ENCODE data around the gene SLC6A9.

SLC6A9 gene

GRCh38 chr1:43982808-43983207 lies 48.5 kb downstream of the SLC6A9 start:
- DNase-seq: no peak

DNA sequence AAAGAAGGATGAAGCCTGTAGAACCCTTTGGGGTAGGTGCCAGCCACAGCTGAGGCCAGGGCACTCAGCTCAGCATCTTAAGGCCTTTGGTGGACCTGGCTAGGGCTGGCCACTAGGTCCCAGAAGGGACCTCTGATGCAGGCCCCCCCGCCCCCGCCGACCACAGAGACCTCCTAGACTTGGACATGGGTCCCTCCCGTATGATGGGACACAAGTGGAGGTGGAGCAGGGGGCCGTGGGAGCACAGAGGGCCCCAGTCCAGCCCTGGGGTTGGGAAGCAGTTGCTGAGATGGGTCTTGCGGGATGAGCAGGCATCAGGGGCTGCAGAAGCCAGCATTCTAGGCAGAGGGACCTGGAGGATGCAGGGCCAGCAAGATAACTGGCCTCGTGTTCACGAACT lies 49.0 kb downstream of the SLC6A9 start:
- no peak for DNase-seq

GRCh38 chr1:43981636-43982035 lies 49.6 kb downstream of the SLC6A9 start:
- DNase-seq: no peak

DNA sequence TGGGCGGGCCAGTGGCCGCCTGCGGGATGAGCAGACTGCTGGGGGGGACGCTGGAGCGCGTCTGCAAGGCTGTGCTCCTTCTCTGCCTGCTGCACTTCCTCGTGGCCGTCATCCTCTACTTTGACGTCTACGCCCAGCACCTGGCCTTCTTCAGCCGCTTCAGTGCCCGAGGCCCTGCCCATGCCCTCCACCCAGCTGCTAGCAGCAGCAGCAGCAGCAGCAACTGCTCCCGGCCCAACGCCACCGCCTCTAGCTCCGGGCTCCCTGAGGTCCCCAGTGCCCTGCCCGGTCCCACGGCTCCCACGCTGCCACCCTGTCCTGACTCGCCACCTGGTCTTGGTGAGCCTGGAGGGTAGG lies 50.1 kb downstream of the SLC6A9 start:
- DNase-seq: no peak

DNA sequence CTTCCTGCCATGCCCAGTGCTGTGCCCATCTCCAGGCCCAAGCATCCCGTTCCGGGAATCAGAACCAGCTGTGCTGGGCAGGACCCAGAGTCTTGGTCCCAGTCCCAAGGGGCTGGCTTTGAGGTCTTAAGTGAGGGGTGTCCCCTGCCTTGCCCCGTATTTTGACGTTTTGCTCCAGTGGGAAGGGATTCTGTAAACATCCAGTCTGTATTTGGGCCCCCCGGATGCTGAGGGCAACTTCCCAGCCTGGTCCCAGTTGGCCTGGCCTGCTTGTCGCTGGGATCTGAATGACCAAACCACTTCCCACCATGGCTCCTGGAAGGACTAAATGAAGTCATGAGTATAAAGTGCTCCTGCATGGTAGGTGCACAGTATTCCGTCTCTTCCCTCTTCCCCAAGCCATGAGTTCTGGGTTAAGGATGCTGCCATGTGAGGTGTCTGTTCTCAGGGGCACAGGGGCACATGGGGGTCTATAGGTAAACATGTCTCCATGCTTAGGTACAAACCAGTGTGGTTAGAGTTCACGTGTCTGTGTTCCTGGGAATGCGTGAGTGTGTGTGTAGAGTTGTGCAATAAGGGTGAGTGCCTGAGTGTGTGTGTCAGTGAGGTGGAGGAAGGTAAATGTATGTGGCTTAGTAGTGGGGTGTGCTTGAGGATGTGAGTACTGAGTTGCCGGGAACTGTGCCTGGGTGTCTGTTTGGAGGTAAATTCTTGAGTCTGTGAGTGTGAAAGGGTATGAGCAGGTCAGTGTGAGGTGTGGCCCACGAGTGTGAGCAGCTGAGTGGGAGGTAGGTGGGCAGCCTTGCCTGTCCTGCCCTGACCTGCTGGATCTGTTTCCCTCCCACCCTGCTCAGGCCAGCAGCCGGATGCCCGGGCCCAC lies 50.8 kb downstream of the SLC6A9 start:
- no peak for DNase-seq

- peak; percentile 73 for DNase-seq
Measured at GRCh38 chr1:43979528-43980254, 51.6 kb downstream of the SLC6A9 start.

GRCh38 chr1:43979261-43979527 lies 52.1 kb downstream of the SLC6A9 start:
- no peak for DNase-seq

- peak; percentile 53 for DNase-seq
Measured at GRCh38 chr1:43978551-43979260, 52.6 kb downstream of the SLC6A9 start, which contains the start of gene B4GALT2. Gene B4GALT2, plus strand, starts transcription at chr1:43979210. Its CDS starts 1,951 bp downstream, at chr1:43981161.

- DNase-seq: no peak
Measured at GRCh38 chr1:43978264-43978550, 53.1 kb downstream of the SLC6A9 start.

DNA sequence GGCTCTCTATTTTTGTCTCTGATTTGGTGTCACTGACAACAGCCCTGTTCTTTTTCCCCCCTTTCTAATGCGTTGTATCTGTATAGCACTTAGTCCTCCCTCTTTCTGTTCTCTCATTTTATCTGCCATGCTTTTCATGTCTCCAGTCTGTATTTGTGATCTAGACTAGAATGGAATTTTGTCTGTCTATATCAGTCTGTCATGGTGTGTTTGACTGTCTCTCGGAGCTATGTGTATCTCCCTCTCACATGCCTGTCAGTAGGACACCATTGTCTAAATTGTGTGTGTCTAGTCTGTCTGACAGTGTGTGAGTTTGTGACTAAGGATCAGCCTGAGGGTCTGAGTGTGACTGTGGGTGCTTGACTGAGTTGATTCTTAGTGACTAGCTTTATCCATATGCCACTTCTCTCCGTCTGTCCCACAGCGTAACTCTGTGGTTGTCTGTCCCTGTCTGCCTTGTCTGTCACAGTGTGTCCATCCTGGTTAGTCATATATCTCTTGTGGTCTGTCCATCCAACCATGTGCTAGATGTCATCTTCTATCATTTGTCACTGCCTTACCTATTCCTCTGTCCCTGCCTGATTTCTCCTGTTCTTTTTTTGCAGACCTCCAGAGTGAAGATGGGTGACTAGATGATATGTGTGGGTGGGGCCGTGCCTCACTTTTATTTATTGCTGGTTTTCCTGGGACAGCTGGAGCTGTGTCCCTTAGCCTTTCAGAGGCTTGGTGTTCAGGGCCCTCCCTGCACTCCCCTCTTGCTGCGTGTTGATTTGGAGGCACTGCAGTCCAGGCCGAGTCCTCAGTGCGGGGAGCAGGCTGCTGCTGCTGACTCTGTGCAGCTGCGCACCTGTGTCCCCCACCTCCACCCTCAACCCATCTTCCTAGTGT lies 53.6 kb downstream of the SLC6A9 start:
- DNase-seq: no peak

GRCh38 chr1:43976890-43977289 lies 54.4 kb downstream of the SLC6A9 start:
- no peak for DNase-seq

DNA sequence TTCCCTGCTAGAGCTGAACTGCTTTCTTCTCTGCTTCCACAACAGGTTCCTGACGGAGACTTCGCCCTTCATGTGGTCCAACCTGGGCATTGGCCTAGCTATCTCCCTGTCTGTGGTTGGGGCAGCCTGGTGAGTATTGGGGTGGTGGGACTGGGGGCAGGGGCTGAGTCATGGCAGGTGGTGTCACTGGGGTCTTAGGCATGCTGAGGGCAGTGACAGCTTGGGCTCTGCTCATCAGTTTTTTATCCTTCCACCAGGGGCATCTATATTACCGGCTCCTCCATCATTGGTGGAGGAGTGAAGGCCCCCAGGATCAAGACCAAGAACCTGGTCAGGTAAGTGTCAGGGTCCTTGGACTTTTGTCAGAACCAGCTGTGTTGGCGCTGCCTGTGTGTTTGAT lies 55.2 kb downstream of the SLC6A9 start:
- DNase-seq: no peak

- no peak for DNase-seq
Measured at GRCh38 chr1:43975249-43975961, 55.9 kb downstream of the SLC6A9 start.

- DNase-seq: peak; percentile 94
Measured at GRCh38 chr1:43974443-43975248, 56.6 kb downstream of the SLC6A9 start, which contains the start of gene ATP6V0B. Gene ATP6V0B, plus strand, starts transcription at chr1:43974960. Its CDS starts 81 bp downstream, at chr1:43975041.

- no peak for DNase-seq
Measured at GRCh38 chr1:43973981-43974442, 57.2 kb downstream of the SLC6A9 start.

GRCh38 chr1:43971336-43971980 lies 59.8 kb downstream of the SLC6A9 start:
- no peak for DNase-seq

DNA sequence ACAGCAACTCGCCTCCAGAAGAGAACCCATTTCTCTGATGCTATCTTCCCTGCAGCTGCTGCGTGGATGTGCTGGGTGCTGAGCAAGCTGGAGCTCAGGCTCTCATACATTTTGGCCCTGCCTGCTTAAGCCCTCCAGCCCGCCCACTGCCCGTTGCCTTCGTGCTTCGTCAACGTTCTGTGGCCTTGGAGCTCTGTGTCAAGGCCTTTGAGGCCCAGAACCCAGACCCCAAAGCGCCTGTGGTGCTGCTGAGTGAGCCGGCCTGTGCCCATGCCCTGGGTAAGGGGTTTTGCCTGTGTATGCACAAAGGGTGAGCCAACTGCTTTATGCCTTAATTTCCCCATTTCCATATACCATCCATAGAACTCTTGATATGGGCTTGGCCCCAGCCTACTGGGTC lies 60.4 kb downstream of the SLC6A9 start:
- no peak for DNase-seq

GRCh38 chr1:43970502-43970901 lies 60.8 kb downstream of the SLC6A9 start:
- DNase-seq: no peak

DNA sequence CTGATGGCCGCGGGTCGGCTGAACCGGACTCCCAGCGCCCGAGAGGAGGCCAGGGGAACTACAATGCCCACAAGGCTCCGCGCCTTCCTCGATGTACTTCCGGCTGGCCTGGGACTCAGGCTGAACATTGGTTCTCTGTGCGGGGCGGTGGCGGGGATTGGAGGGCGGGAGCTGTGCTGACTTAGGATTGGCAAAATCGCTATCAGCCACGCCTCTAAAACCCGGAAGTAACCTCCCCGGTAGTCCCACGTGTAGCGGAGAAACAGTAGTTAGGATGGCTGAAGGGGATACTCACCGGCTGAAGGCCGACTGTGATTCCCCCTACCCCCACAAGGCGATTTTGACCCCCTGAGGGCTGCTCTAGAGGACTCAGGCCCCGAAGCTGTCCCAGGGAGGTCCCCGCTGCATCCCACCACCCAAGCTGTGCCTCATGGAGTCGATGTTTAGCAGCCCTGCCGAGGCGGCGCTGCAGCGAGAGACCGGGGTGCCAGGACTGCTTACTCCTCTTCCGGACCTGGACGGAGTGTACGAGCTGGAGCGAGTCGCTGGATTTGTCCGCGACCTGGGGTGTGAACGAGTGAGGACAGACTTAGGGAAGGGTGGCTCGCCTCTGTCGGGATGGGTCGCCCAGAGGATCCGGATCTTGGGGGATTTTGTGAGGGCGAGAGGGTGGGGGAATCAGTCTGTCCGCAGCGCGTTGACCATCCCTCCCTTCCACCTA lies 61.4 kb downstream of the SLC6A9 start, which contains the start of gene DPH2:
TSS of gene DPH2 (plus strand) at position 265 of the 721 bp plus-strand sequence. CDS start at position 431, 166 bp downstream.
- DNase-seq: peak; percentile 97

- DNase-seq: no peak
Measured at GRCh38 chr1:43969416-43969745, 61.9 kb downstream of the SLC6A9 start.

All from fibroblast of skin of scalp (primary cell).